Measurements from ENCODE around the gene TMEM156. TPM values are rescaled to one million over a fixed set of nuclear protein-coding genes. Genes with fewer than 3 reads are reported as not detected.

The TMEM156 gene
- total RNA-seq, result 1.1 TPM

- peak in 2 of 3 donors; percentile 77 to 78 for DNase-seq (ENCODE audit: low read depth in 2 of 3, low spot score in 2 of 3)
Measured at GRCh38 chr4:39032218-39033085, at the start of gene TMEM156. TSS of gene TMEM156 (minus strand) at chr4:39032409. CDS start at chr4:39032313, 96 bp downstream.

GRCh38 chr4:39078829-39079228 is 46.6 kb upstream of the TMEM156 start:
- no peak for DNase-seq (ENCODE audit: low read depth in 2 of 3, low spot score in 2 of 3)

GRCh38 chr4:39068907-39069306 is 36.7 kb upstream of the TMEM156 start:
- no peak for DNase-seq (ENCODE audit: low read depth in 2 of 3, low spot score in 2 of 3)

- no peak for DNase-seq (ENCODE audit: low read depth in 2 of 3, low spot score in 2 of 3)
Measured at GRCh38 chr4:39067451-39067850, 35.2 kb upstream of the TMEM156 start.

GRCh38 chr4:39067031-39067430 is 34.8 kb upstream of the TMEM156 start:
- no peak for DNase-seq (ENCODE audit: low read depth in 2 of 3, low spot score in 2 of 3)

- DNase-seq (ENCODE audit: low read depth in 2 of 3, low spot score in 2 of 3), result no peak
Measured at GRCh38 chr4:39066371-39066770, 34.2 kb upstream of the TMEM156 start.

- DNase-seq (ENCODE audit: low read depth in 2 of 3, low spot score in 2 of 3), result no peak
Measured at GRCh38 chr4:39063430-39063829, 31.2 kb upstream of the TMEM156 start.

- DNase-seq (ENCODE audit: low read depth in 2 of 3, low spot score in 2 of 3), result no peak
Measured at GRCh38 chr4:39062770-39063097, 30.5 kb upstream of the TMEM156 start.

- DNase-seq (ENCODE audit: low read depth in 2 of 3, low spot score in 2 of 3), result no peak
Measured at GRCh38 chr4:39062094-39062769, 30.0 kb upstream of the TMEM156 start, which contains the start of gene KLHL5. TSS of gene KLHL5 (plus strand) at chr4:39062232. CDS start at chr4:39062653, 421 bp downstream.

- no peak for DNase-seq (ENCODE audit: low read depth in 2 of 3, low spot score in 2 of 3)
Measured at GRCh38 chr4:39061457-39061856, 29.2 kb upstream of the TMEM156 start.

- no peak for DNase-seq (ENCODE audit: low read depth in 2 of 3, low spot score in 2 of 3)
Measured at GRCh38 chr4:39056023-39056422, 23.8 kb upstream of the TMEM156 start.

- no peak for DNase-seq (ENCODE audit: low read depth in 2 of 3, low spot score in 2 of 3)
Measured at GRCh38 chr4:39054497-39054896, 22.3 kb upstream of the TMEM156 start.

GRCh38 chr4:39053983-39054382 is 21.8 kb upstream of the TMEM156 start:
- DNase-seq (ENCODE audit: low read depth in 2 of 3, low spot score in 2 of 3), result no peak

GRCh38 chr4:39051492-39051891 is 19.3 kb upstream of the TMEM156 start:
- DNase-seq (ENCODE audit: low read depth in 2 of 3, low spot score in 2 of 3), result no peak

- DNase-seq (ENCODE audit: low read depth in 2 of 3, low spot score in 2 of 3), result no peak
Measured at GRCh38 chr4:39050590-39050989, 18.4 kb upstream of the TMEM156 start.

- peak in 1 of 3 donors; percentile 25 for DNase-seq (ENCODE audit: low read depth in 2 of 3, low spot score in 2 of 3)
Measured at GRCh38 chr4:39048311-39048710, 16.1 kb upstream of the TMEM156 start.

- DNase-seq (ENCODE audit: low read depth in 2 of 3, low spot score in 2 of 3), result no peak
Measured at GRCh38 chr4:39047681-39048080, 15.5 kb upstream of the TMEM156 start.

- DNase-seq (ENCODE audit: low read depth in 2 of 3, low spot score in 2 of 3), result no peak
Measured at GRCh38 chr4:39046249-39046648, 14.0 kb upstream of the TMEM156 start.

GRCh38 chr4:39045827-39046221 is 13.6 kb upstream of the TMEM156 start:
- peak in 1 of 3 donors; percentile 46 for DNase-seq (ENCODE audit: low read depth in 2 of 3, low spot score in 2 of 3)

- DNase-seq (ENCODE audit: low read depth in 2 of 3, low spot score in 2 of 3), result peak in 2 of 3 donors; percentile 57 to 69
Measured at GRCh38 chr4:39044956-39045826, 13.0 kb upstream of the TMEM156 start.

- DNase-seq (ENCODE audit: low read depth in 2 of 3, low spot score in 2 of 3), result peak; percentile 84 to 98 (median 97)
Measured at GRCh38 chr4:39044364-39044955, 12.3 kb upstream of the TMEM156 start.

All from hematopoietic multipotent progenitor cell (in vitro differentiated cells).